Endometrium (tissue), 2 donors: ENCODE results near the gene GRID1.
"Not testable (repeated sequence)": the region's sequence is repeated elsewhere in the genome, so short reads cannot be mapped to it uniquely, and the experiment has no call there.

ENCODE experiments used
- FAIRE-seq: peaks from 2 replicates; lab custom pipeline; 2012; peaks lifted over from hg19 to GRCh38; lab: Jason Lieb, UNC
- donor health status: control.
- donor health status: control.

GRID1 gene

GRCh38 chr10:86130041-86130440, 236.6 kb downstream of the GRID1 start:
- no peak for FAIRE-seq

- no peak for FAIRE-seq
Measured at GRCh38 chr10:86128360-86128759, 238.2 kb downstream of the GRID1 start.

GRCh38 chr10:86127274-86127819, 239.2 kb downstream of the GRID1 start:
- no peak for FAIRE-seq

- FAIRE-seq, result no peak
Measured at GRCh38 chr10:86124734-86125133, 241.9 kb downstream of the GRID1 start.

GRCh38 chr10:86123715-86124114, 242.9 kb downstream of the GRID1 start:
- FAIRE-seq, result no peak

DNA sequence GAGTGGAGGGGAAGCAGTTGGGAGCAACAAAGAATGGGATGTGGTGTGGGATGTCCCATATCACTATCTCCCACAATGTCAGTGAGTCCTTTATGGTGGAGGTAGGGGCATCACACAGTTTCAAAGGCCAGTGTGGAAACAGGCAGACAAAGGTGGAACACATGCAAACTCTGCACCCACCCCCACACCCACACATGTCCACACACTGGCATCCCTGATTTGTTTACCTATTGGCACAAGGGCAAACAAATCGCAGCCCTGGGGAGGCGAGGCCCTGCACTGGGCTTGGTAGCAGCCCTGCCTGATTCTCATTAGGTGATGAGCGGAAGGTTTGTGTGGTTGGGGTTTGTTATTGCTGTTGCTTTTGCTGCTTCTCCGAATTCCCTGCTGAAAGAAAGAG, 243.3 kb downstream of the GRID1 start:
- FAIRE-seq, result no peak

DNA sequence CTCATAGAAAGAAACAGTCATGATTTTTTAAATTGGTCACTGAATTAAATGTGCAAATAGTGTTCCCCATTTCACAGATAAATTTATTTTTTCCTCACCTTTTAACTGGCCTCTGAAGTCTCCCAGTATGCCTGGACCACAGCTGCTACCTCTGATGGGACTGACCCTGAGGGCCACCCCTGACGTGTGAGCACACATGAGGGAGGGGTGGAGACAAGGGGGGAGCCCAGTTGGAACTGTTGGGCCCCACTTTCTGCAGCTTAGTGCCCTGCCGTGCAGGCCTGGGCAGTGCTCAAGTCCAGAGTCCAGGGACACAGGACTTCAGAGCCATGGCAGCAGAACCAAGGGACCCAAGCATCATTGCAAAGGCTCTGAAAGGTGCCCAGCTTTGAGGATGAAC, 243.9 kb downstream of the GRID1 start:
- no peak for FAIRE-seq

DNA sequence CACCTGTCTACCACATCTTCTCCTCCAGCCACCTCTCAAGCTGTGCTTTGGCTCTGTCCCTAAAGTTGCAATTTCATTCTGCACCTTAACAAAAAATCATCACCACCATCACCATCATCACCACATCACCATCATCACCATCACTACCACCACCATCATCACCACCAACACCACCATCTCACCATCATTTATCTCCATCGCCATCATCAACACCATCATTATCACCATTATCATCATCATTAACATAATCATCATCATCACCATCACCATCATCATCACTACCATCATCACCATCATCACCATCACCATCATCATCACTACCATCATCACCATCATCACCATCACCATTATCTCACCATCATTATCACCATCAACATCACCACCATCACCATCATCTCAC, 245.4 kb downstream of the GRID1 start:
- no peak for FAIRE-seq

- FAIRE-seq, result no peak
Measured at GRCh38 chr10:86117051-86117450, 249.5 kb downstream of the GRID1 start.

- FAIRE-seq, result no peak
Measured at GRCh38 chr10:86113983-86114382, 252.6 kb downstream of the GRID1 start.

DNA sequence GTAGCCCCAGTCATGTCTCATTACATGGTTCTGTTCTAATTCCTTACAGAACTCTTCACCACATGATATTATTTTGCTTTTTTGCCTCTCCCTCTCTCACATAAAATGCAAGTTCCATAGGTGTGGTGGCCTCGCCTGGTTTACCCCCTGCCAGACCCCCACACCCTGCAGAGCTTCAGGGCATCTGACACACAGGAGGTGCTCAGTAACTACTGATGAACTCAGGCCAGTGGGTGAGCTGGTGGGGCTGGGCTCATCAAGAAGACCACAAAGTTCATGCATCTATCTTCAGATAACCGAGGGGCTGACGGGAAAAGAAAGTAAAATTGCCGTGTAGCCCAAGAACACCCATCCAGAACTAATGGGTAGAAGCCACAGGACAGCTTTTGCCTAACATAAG, 253.1 kb downstream of the GRID1 start:
- FAIRE-seq, result no peak

GRCh38 chr10:86113044-86113443, 253.6 kb downstream of the GRID1 start:
- no peak for FAIRE-seq

DNA sequence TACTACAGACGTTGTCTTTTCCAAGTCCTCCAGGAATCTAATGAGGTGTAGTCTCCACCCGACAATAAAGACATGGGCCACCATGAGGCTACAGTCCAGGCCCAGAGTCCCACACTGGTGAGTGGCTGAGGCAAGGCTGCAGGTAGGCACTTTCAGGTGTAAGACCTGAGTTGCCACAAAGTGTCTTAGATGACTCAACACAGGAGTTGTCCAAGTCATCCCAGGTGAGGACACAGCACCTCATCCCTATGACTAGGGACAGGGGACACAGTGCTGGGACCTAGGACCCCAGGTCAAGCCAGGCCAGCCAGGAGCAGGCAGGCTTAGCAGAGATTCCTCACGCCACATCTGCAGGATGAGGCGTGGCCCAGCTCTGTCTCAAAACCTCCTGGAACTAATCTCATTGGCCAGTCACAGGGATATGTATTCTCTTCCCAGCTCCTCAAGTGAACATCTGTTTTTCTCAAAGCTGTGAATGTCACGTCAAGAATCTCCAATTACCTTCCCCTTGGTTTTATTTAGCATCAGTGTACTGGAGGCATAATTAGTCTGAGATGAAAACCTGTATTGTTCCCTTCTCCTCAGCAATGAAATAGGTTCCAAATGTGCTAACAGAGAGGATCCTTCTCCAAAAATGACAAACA, 254.6 kb downstream of the GRID1 start:
- FAIRE-seq, result no peak

- FAIRE-seq, result no peak
Measured at GRCh38 chr10:86110156-86110786, 256.3 kb downstream of the GRID1 start.

- no peak for FAIRE-seq
Measured at GRCh38 chr10:86109421-86109820, 257.2 kb downstream of the GRID1 start.

GRCh38 chr10:86108696-86109095, 257.9 kb downstream of the GRID1 start:
- FAIRE-seq, result no peak

DNA sequence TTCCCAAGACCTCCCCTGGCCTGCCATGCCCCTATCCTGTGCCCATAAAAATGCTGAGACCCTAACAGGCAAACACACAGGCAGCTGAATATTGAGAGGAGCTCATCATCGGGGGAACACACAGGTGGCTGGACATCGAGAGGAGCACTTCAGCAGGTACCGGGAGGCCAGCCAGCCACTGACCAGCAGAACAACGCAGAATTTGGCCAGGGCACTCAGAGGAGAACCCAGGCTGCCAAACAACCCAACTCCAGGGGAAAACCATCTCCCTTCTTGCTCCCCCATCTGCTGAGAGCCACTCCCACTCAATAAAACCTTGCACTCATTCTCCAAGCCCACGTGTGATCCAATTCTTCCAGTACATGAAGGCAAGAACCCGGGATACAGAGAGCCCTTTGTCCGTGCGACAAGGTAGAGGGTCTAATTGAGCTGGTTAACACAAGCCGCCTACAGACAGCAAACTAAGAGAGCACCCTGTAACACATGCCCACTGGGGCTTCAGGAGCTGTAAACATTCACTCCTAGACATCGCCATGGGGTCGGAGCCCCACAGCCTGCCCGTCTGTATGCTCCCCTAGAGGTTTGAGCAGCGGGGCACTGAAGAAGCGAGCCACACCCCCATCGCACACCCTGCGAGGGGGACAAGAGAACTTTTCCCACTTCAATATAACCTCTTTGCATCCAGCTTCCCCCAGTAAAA, 258.8 kb downstream of the GRID1 start:
- FAIRE-seq, result not testable (repeated sequence)

DNA sequence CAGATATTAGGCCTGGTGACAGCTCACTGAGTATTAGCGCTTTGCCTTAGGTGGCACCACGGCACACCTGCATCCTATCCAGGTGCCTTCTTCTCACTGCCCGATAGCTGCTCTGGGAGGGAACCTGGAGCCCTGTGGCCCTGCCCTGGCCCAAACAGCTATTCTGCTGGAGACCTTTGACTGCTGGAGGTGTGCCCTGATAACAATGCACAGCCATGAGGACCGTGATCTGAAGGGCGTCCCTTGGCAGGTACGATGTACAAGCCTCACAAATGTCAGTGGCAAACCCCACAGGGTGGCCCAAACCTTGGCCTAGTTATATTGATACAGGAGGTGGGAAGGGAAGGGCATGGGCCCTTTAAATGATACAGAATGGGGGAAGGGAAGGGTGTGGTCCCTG, 259.5 kb downstream of the GRID1 start:
- FAIRE-seq, result no peak

GRCh38 chr10:86106616-86107015, 260.0 kb downstream of the GRID1 start:
- FAIRE-seq, result no peak

GRCh38 chr10:86105640-86106039, 261.0 kb downstream of the GRID1 start:
- no peak for FAIRE-seq

- no peak for FAIRE-seq
Measured at GRCh38 chr10:86105181-86105580, 261.4 kb downstream of the GRID1 start.

DNA sequence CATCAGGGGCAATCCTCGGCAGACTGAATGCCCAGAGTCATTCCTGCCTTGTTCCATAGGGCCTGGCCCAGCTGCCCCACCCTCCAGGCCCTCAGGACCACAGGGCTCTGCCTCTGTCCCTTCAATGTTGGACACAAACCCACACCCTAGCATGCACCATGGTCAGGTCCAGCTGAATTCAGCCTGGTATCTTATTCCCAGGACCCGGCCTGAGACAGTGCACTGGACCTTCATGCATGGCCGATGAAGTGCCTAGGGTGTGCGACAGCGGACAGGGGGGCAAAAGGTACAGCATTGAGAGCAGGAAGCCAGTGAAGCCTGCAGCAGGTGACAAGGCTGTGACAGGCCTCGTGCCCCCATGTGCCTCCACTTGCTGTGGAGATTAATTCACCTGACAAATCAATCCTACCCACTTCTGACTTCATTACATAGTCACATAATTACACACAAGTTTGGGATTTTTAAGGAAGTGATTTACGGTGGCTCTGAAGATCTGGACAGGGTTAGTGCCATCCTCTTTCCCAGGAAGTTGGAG, 261.9 kb downstream of the GRID1 start:
- FAIRE-seq, result no peak

- no peak for FAIRE-seq
Measured at GRCh38 chr10:86104156-86104555, 262.4 kb downstream of the GRID1 start.
